GM12878 (cell line): ENCODE results near the gene ANKFY1. TPM values are rescaled to one million over a fixed set of nuclear protein-coding genes. Genes with fewer than 3 reads are reported as not detected.

Experiments used
- ATAC-seq: fragments of 200-7000 bp; cut with Tn5 transposase; 3 replicates; pipeline ENCODE4 v1.9.1; 2020; ENCODE audit warnings: mild to moderate bottlenecking, moderate library complexity
- BruUV-seq: library from RNA; stranded (reverse); fragments of 400-500 nt; replicated peaks from 2 replicates; lab custom pipeline; 2021; lab: Mats Ljungman, UMichigan
- CTCF ChIA-PET: fragments of 300-600 bp; sonication (Branson Sonifier 250); formaldehyde crosslinking; extraction: SDS; loops from one replicate; lab custom pipeline; 2021; ENCODE audit warnings: inconsistent platforms; lab: Yijun Ruan, JAX
- POLR2A ChIA-PET: fragments of 350-600 bp; formaldehyde crosslinking; extraction: SDS; loops from one replicate; lab custom pipeline; 2021; ENCODE audit warnings: inconsistent platforms; lab: Charles Lee
- RAD21 ChIA-PET: fragments of 300-600 bp; sonication (Branson Sonifier 250); formaldehyde crosslinking; loops from one replicate; lab custom pipeline; 2023; ENCODE audit warnings: antibody characterized with exemption; ENCODE audit not compliant: unreplicated experiment; lab: Charles Lee
- SMC1A ChIA-PET: fragments of 300-600 bp; sonication (Branson Sonifier 250); formaldehyde crosslinking; loops from one replicate; lab custom pipeline; 2023; ENCODE audit not compliant: unreplicated experiment, uncharacterized antibody; lab: Charles Lee
- DNase-seq: peaks from one replicate; pipeline ENCODE4 v3.0.0-alpha.2; 2011; ENCODE audit warnings: low read depth, low spot score
- FAIRE-seq: peaks from 3 replicates; lab custom pipeline; 2011; peaks lifted over from hg19 to GRCh38; lab: Jason Lieb, UNC
- H2AFZ ChIP-seq: 2 replicates; pipeline ENCODE4 v1.6.0; 2011; ENCODE audit warnings: low read depth, low read length, control low read depth; ENCODE audit not compliant: control insufficient read depth
- H3K27ac ChIP-seq: 2 replicates; pipeline ENCODE4 v1.5.1; 2011; ENCODE audit warnings: control low read depth; ENCODE audit not compliant: control insufficient read depth, insufficient read depth
- H3K27me3 ChIP-seq, 2 experiments: replicated peaks in 1 of 2; 2 replicates each; pipeline versions ENCODE4 v1.6.0 to v1.6.1; 2011; ENCODE audit warnings: low read length in 1 of 2; ENCODE audit not compliant: control insufficient read depth in 2 of 2, insufficient read depth in 2 of 2
- H3K36me3 ChIP-seq, 2 experiments: 2 replicates each; pipeline ENCODE4 v1.5.1; 2011; ENCODE audit warnings: low read length in 1 of 2; ENCODE audit not compliant: control insufficient read depth in 2 of 2, insufficient read depth in 2 of 2
- H3K4me1 ChIP-seq: 2 replicates; pipeline ENCODE4 v1.6.1; 2011; ENCODE audit warnings: mild to moderate bottlenecking, low read length, moderate library complexity, mixed read lengths; ENCODE audit not compliant: control insufficient read depth, insufficient read depth
- H3K4me2 ChIP-seq: 2 replicates; pipeline ENCODE4 v1.6.0; 2011; ENCODE audit warnings: control low read depth; ENCODE audit not compliant: control insufficient read depth, insufficient read depth
- H3K4me3 ChIP-seq: fragments of 200-600 bp; sonication (generic); 2 replicates; pipeline ENCODE4 v1.5.1; 2016
- H3K79me2 ChIP-seq: 2 replicates; pipeline ENCODE4 v1.6.0; 2011; ENCODE audit warnings: low read length; ENCODE audit not compliant: control insufficient read depth, insufficient read depth
- H3K9ac ChIP-seq: 2 replicates; pipeline ENCODE4 v1.8.0; 2011; ENCODE audit warnings: low read length, control low read depth, mixed read lengths; ENCODE audit not compliant: control insufficient read depth, insufficient read depth
- H3K9me3 ChIP-seq: replicated peaks from 3 replicates; pipeline ENCODE4 v1.5.1; 2011; ENCODE audit warnings: mild to moderate bottlenecking, low read length; ENCODE audit not compliant: control insufficient read depth, insufficient read depth
- H4K20me1 ChIP-seq: 2 replicates; pipeline ENCODE4 v1.6.0; 2011; ENCODE audit not compliant: control insufficient read depth, insufficient read depth
- BMI1 ChIP-seq: fragments of 450-650 bp; IDR thresholded peaks from 2 replicates; pipeline ENCODE4 v1.6.1; 2016; ENCODE audit warnings: mild to moderate bottlenecking, moderate library complexity, borderline replicate concordance
- CHD4 ChIP-seq: fragments of 200-600 bp; sonication (generic); IDR thresholded peaks from 2 replicates; pipeline ENCODE4 v1.6.1; 2016; ENCODE audit warnings: mild to moderate bottlenecking
- KLF5 ChIP-seq: fragments of 450-650 bp; IDR thresholded peaks from 2 replicates; pipeline ENCODE4 v1.6.1; 2014; ENCODE audit warnings: mild to moderate bottlenecking; ENCODE audit not compliant: partially characterized antibody
- MYC ChIP-seq: IDR thresholded peaks from 2 replicates; pipeline ENCODE4 v1.6.1; 2011; ENCODE audit warnings: mild to moderate bottlenecking, low read length, moderate library complexity, inconsistent platforms; ENCODE audit not compliant: insufficient read depth, insufficient replicate concordance, insufficient read length, severe bottlenecking
- RFX5 ChIP-seq: IDR thresholded peaks from 2 replicates; pipeline ENCODE4 v1.6.1; 2011; ENCODE audit warnings: low read depth, low read length, improper control_type of control experiment
- SMAD5 ChIP-seq: IDR thresholded peaks from 2 replicates; pipeline ENCODE4 v1.6.1; 2016; ENCODE audit warnings: antibody characterized with exemption, low read depth
- SPI1 ChIP-seq: IDR thresholded peaks from 2 replicates; pipeline ENCODE4 v1.6.1; 2011; ENCODE audit warnings: low read depth, mild to moderate bottlenecking, low read length, moderate library complexity, borderline replicate concordance; ENCODE audit not compliant: insufficient read depth
- ZBTB33 ChIP-seq: fragments of 450-650 bp; IDR thresholded peaks from 2 replicates; pipeline ENCODE4 v1.6.1; 2017; ENCODE audit warnings: mild to moderate bottlenecking
- ZNF217 ChIP-seq: fragments of 450-650 bp; IDR thresholded peaks from 2 replicates; pipeline ENCODE4 v1.6.1; 2017; ENCODE audit warnings: antibody characterized with exemption, mild to moderate bottlenecking
- WGBS: methylation state at CpG from one replicate; pipeline ENCODE4 v1.1.6; 2016; ENCODE audit warnings: low lambda C conversion rate; ENCODE audit not compliant: insufficient replicate concordance, insufficient coverage; ENCODE audit errors: missing lambda C conversion rate; 5-methylcytosine and 5-hydroxymethylcytosine counted together
- in situ Hi-C: fragments of 300-500 bp; cut with MboI; formaldehyde crosslinking; loops from 9 replicates; pipeline ENCODE4 v1.14.3; 2018; ENCODE audit warnings: mixed read lengths
- intact Hi-C: fragments of 100-400 bp; cut with micrococcal nuclease; formaldehyde crosslinking; loops from one replicate; pipeline ENCODE4 v1.14.2; 2022; ENCODE audit not compliant: unreplicated experiment
- polyA plus RNA-seq, 11 experiments: library from polyadenylated mRNA; depleted of rRNA in 4 of 11; unstranded in 6 of 11; stranded (reverse) in 5 of 11; fragments of >200 nt; fragmentation: Nextera tagmentation in 4 of 11; fragmentation: Illumina TruSeq in 1 of 11; extraction: Ambion mirVana in 4 of 11; extraction: Trizol in 1 of 11; gene quantifications; 1 replicate in 1 of 11; 2 replicates in 10 of 11; pipeline versions ENCODE4 v1.2.1 to v1.2.3, GENCODE V29; 2011 to 2016; ENCODE audit warnings: inconsistent platforms in 2 of 11, missing spikeins in 2 of 11, low read depth in 1 of 11
- total RNA-seq, 4 experiments: library from RNA; depleted of rRNA in 3 of 4; stranded (reverse); fragments of >200 nt in 3 of 4; fragmentation: Illumina TruSeq in 1 of 4; extraction: Trizol in 1 of 4; gene quantifications; 2 replicates each; pipeline versions ENCODE4 v1.2.1 to v1.2.3, GENCODE V29; 2013 to 2021
- TF ChIP-seq, protein P1 (sequence below): fragments of 150-350 bp; IDR thresholded peaks from 2 replicates; pipeline ENCODE4 v1.6.1; 2016; ENCODE audit warnings: low read depth, low read length
- TF ChIP-seq, protein P2 (sequence below): IDR thresholded peaks from 2 replicates; pipeline ENCODE4 v1.6.1; 2012; ENCODE audit warnings: improper control_type of control experiment, low read depth, low read length; ENCODE audit not compliant: insufficient replicate concordance

ANKFY1 gene
- total and polyA plus RNA-seq, 10 of the 15 experiments (the other 5 are each of a cell fraction or from before 2014, with no cell fraction given) = 3.0 to 27.7 (median 16.4) TPM

DNA sequence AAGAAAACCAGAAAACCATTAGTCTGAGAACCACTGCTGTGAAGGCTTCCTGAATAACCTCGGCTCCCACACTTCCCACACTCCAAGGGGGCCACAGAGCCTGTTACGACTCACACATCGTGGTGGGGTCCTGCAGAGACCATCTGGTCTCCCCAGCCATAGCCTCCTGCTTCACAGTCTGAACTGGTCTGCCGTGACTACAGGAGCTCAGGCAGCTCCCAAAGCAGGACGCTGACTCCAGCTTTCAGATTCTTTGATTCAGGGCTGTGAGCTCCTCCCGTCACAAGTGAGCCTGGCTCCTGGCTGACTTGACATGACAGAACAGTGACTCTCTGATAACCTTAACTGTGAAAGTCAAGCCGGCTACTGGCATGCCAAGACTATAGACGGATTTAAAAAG, 83.0 kb downstream of the ANKFY1 start:
- DNase-seq (no peak), ATAC-seq (no peak)
- BruUV-seq = no TSS peak
- intact Hi-C loops (no loop called here), in situ Hi-C loops (no loop called here)
- ChIA-PET RAD21 (no interaction called here), POLR2A (no interaction called here), SMC1A (no interaction called here), CTCF (no interaction called here)
- no peak overlapping the region for H3K4me3 ChIP-seq
- peaks cover 32 to 60% of the 10 kb centered on the region in 2 experiments for H3K36me3 ChIP-seq
- H4K20me1 ChIP-seq = no peaks in the 10 kb centered on the region
- no peak overlapping the region for H3K4me2 ChIP-seq
- H3K9ac ChIP-seq = no peak overlapping the region
- H3K27me3 ChIP-seq = no peaks in the 10 kb centered on the region
- no peaks in the 10 kb centered on the region for H3K79me2 ChIP-seq
- WGBS = 89% methylated on average over 8 of the region's 8 CpGs
- no peak overlapping the region for H3K27ac ChIP-seq
- no peak for TF ChIP-seq ZNF217
- TF ChIP-seq, protein P1, sequence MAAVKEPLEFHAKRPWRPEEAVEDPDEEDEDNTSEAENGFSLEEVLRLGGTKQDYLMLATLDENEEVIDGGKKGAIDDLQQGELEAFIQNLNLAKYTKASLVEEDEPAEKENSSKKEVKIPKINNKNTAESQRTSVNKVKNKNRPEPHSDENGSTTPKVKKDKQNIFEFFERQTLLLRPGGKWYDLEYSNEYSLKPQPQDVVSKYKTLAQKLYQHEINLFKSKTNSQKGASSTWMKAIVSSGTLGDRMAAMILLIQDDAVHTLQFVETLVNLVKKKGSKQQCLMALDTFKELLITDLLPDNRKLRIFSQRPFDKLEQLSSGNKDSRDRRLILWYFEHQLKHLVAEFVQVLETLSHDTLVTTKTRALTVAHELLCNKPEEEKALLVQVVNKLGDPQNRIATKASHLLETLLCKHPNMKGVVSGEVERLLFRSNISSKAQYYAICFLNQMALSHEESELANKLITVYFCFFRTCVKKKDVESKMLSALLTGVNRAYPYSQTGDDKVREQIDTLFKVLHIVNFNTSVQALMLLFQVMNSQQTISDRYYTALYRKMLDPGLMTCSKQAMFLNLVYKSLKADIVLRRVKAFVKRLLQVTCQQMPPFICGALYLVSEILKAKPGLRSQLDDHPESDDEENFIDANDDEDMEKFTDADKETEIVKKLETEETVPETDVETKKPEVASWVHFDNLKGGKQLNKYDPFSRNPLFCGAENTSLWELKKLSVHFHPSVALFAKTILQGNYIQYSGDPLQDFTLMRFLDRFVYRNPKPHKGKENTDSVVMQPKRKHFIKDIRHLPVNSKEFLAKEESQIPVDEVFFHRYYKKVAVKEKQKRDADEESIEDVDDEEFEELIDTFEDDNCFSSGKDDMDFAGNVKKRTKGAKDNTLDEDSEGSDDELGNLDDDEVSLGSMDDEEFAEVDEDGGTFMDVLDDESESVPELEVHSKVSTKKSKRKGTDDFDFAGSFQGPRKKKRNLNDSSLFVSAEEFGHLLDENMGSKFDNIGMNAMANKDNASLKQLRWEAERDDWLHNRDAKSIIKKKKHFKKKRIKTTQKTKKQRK = no peak
- TF ChIP-seq KLF5 = no peak
- TF ChIP-seq CHD4 = no peak
- no peak for TF ChIP-seq RFX5
- no peak for TF ChIP-seq ZBTB33
- no peak for TF ChIP-seq SPI1
- TF ChIP-seq SMAD5 = no peak
- no peak for TF ChIP-seq MYC
- TF ChIP-seq, protein P2, sequence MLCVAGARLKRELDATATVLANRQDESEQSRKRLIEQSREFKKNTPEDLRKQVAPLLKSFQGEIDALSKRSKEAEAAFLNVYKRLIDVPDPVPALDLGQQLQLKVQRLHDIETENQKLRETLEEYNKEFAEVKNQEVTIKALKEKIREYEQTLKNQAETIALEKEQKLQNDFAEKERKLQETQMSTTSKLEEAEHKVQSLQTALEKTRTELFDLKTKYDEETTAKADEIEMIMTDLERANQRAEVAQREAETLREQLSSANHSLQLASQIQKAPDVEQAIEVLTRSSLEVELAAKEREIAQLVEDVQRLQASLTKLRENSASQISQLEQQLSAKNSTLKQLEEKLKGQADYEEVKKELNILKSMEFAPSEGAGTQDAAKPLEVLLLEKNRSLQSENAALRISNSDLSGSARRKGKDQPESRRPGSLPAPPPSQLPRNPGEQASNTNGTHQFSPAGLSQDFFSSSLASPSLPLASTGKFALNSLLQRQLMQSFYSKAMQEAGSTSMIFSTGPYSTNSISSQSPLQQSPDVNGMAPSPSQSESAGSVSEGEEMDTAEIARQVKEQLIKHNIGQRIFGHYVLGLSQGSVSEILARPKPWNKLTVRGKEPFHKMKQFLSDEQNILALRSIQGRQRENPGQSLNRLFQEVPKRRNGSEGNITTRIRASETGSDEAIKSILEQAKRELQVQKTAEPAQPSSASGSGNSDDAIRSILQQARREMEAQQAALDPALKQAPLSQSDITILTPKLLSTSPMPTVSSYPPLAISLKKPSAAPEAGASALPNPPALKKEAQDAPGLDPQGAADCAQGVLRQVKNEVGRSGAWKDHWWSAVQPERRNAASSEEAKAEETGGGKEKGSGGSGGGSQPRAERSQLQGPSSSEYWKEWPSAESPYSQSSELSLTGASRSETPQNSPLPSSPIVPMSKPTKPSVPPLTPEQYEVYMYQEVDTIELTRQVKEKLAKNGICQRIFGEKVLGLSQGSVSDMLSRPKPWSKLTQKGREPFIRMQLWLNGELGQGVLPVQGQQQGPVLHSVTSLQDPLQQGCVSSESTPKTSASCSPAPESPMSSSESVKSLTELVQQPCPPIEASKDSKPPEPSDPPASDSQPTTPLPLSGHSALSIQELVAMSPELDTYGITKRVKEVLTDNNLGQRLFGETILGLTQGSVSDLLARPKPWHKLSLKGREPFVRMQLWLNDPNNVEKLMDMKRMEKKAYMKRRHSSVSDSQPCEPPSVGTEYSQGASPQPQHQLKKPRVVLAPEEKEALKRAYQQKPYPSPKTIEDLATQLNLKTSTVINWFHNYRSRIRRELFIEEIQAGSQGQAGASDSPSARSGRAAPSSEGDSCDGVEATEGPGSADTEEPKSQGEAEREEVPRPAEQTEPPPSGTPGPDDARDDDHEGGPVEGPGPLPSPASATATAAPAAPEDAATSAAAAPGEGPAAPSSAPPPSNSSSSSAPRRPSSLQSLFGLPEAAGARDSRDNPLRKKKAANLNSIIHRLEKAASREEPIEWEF = no peak
- TF ChIP-seq BMI1 = no peak
- TF ChIP-seq, all 136 proteins: peak for 0
- Histone ChIP-seq H3K4me1 (peaks cover 5% of the 10 kb centered on the region), H2AFZ (no peak overlapping the region), H3K9me3 (no peaks in the 10 kb centered on the region)
- no peak for FAIRE-seq
